HG02943 (cell line): ENCODE measurements around the gene CRELD1.
"Not testable (repeated sequence)": the region's sequence is repeated elsewhere in the genome, so short reads cannot be mapped to it uniquely, and the experiment has no call there.

ENCODE experiments used
- ATAC-seq: cut with Tn5 transposase; IDR thresholded peaks from one replicate; pipeline ENCODE4 v1.9.1; 2021; ENCODE audit warnings: mild to moderate bottlenecking, low read depth, moderate library complexity; ENCODE audit not compliant: unreplicated experiment

The CRELD1 gene

GRCh38 chr3:9932843-9933560 lies 632 bp upstream of the CRELD1 start:
- peak; percentile 57 for ATAC-seq

GRCh38 chr3:9934235-9934621 lies 594 bp downstream of the CRELD1 start:
- ATAC-seq: no peak

GRCh38 chr3:9934993-9935392 lies 1.4 kb downstream of the CRELD1 start:
- ATAC-seq: no peak

- ATAC-seq: no peak
Measured at GRCh38 chr3:9935966-9936510, 2.4 kb downstream of the CRELD1 start.

GRCh38 chr3:9937486-9938238 lies 4.0 kb downstream of the CRELD1 start:
- no peak for ATAC-seq

- ATAC-seq: no peak
Measured at GRCh38 chr3:9938966-9939365, 5.3 kb downstream of the CRELD1 start.

- ATAC-seq: not testable (repeated sequence)
Measured at GRCh38 chr3:9939906-9940305, 6.3 kb downstream of the CRELD1 start.

GRCh38 chr3:9940746-9941145 lies 7.1 kb downstream of the CRELD1 start:
- no peak for ATAC-seq

- no peak for ATAC-seq
Measured at GRCh38 chr3:9942164-9942563, 8.5 kb downstream of the CRELD1 start.

GRCh38 chr3:9942934-9943690 lies 9.5 kb downstream of the CRELD1 start:
- ATAC-seq: no peak

GRCh38 chr3:9944271-9944670 lies 10.6 kb downstream of the CRELD1 start:
- ATAC-seq: no peak

- ATAC-seq: no peak
Measured at GRCh38 chr3:9945358-9945757, 11.7 kb downstream of the CRELD1 start.

GRCh38 chr3:9946112-9947024 lies 12.7 kb downstream of the CRELD1 start:
- ATAC-seq: no peak

- ATAC-seq: no peak
Measured at GRCh38 chr3:9947025-9947995, 13.7 kb downstream of the CRELD1 start.

- no peak for ATAC-seq
Measured at GRCh38 chr3:9948586-9948985, 15.0 kb downstream of the CRELD1 start.

- ATAC-seq: no peak
Measured at GRCh38 chr3:9949115-9949514, 15.5 kb downstream of the CRELD1 start.

GRCh38 chr3:9949626-9950025 lies 16.0 kb downstream of the CRELD1 start:
- ATAC-seq: no peak

- no peak for ATAC-seq
Measured at GRCh38 chr3:9951126-9951525, 17.5 kb downstream of the CRELD1 start.

- no peak for ATAC-seq
Measured at GRCh38 chr3:9951598-9951961, 17.9 kb downstream of the CRELD1 start.
